GM18909 (cell line): Measurements from ENCODE around the gene PDE11A.

Experiments
- ATAC-seq: cut with Tn5 transposase; IDR thresholded peaks from one replicate; pipeline ENCODE4 v1.9.1; 2021; ENCODE audit warnings: mild to moderate bottlenecking; ENCODE audit not compliant: unreplicated experiment, poor library complexity

Gene PDE11A

GRCh38 chr2:177658309-177658708 is 414.3 kb downstream of the PDE11A start:
- no peak for ATAC-seq

- ATAC-seq: no peak
These were observed 420.7 kb downstream of the PDE11A start for GRCh38 chr2:177651833-177652232.

- ATAC-seq: no peak
These were observed 422.7 kb downstream of the PDE11A start for GRCh38 chr2:177649568-177650518.

GRCh38 chr2:177646791-177647190 is 425.8 kb downstream of the PDE11A start:
- no peak for ATAC-seq

- no peak for ATAC-seq
These were observed 426.3 kb downstream of the PDE11A start for GRCh38 chr2:177646241-177646640.

GRCh38 chr2:177641331-177641730 is 431.2 kb downstream of the PDE11A start:
- no peak for ATAC-seq

GRCh38 chr2:177640423-177640822 is 432.2 kb downstream of the PDE11A start:
- ATAC-seq: no peak

GRCh38 chr2:177639262-177639914 is 433.2 kb downstream of the PDE11A start:
- no peak for ATAC-seq

GRCh38 chr2:177638507-177638906 is 434.1 kb downstream of the PDE11A start:
- ATAC-seq: no peak

GRCh38 chr2:177636672-177637071 is 435.9 kb downstream of the PDE11A start:
- no peak for ATAC-seq

- no peak for ATAC-seq
These were observed 436.9 kb downstream of the PDE11A start for GRCh38 chr2:177635696-177636095.

- ATAC-seq: no peak
These were observed 438.7 kb downstream of the PDE11A start for GRCh38 chr2:177633910-177634294.

- no peak for ATAC-seq
These were observed 439.5 kb downstream of the PDE11A start for GRCh38 chr2:177633111-177633510.

GRCh38 chr2:177631680-177632079 is 440.9 kb downstream of the PDE11A start:
- no peak for ATAC-seq

- ATAC-seq: no peak
These were observed 443.1 kb downstream of the PDE11A start for GRCh38 chr2:177629357-177630024.

- ATAC-seq: no peak
These were observed 443.7 kb downstream of the PDE11A start for GRCh38 chr2:177628831-177629230.

GRCh38 chr2:177625744-177626650 is 446.6 kb downstream of the PDE11A start:
- ATAC-seq: no peak

GRCh38 chr2:177622521-177622920 is 450.1 kb downstream of the PDE11A start:
- ATAC-seq: no peak

- no peak for ATAC-seq
These were observed 452.6 kb downstream of the PDE11A start for GRCh38 chr2:177619986-177620385.

- ATAC-seq: no peak
These were observed 453.1 kb downstream of the PDE11A start for GRCh38 chr2:177619461-177619860.
